Upper lobe of right lung (tissue), 1 donor: Measurements from ENCODE around the gene KDM5B. TPM values are rescaled to one million over a fixed set of nuclear protein-coding genes. Genes with fewer than 3 reads are reported as not detected.
A peak's percentile ranks its signal among the peaks of the same experiment; 100 is the strongest.
"Not testable (repeated sequence)": the region's sequence is repeated elsewhere in the genome, so short reads cannot be mapped to it uniquely, and the experiment has no call there.

ENCODE experiments used
- ATAC-seq: fragments of 200-7000 bp; cut with Tn5 transposase; one replicate; pipeline ENCODE4 v1.9.1; 2020; ENCODE audit warnings: mild to moderate bottlenecking, moderate library complexity
- DNase-seq: peaks from one replicate; pipeline ENCODE4 v3.0.0-alpha.2; 2020
- H3K27ac ChIP-seq: fragments of 200-600 bp; one replicate; pipeline ENCODE4 v1.8.0; 2022
- H3K27me3 ChIP-seq: fragments of 200-600 bp; one replicate; pipeline ENCODE4 v1.8.0; 2022; ENCODE audit warnings: mild to moderate bottlenecking
- H3K36me3 ChIP-seq: fragments of 200-600 bp; one replicate; pipeline ENCODE4 v1.8.0; 2022
- H3K4me1 ChIP-seq: fragments of 200-600 bp; one replicate; pipeline ENCODE4 v1.8.0; 2022
- H3K4me3 ChIP-seq: fragments of 200-600 bp; one replicate; pipeline ENCODE4 v1.8.0; 2022; ENCODE audit warnings: mild to moderate bottlenecking
- H3K9me3 ChIP-seq: fragments of 200-600 bp; one replicate; pipeline ENCODE4 v1.8.0; 2022
- intact Hi-C: fragments of 100-400 bp; cut with DNase I; formaldehyde crosslinking; loops from one replicate; pipeline ENCODE4 v1.11.0; 2022
- total RNA-seq: library from RNA; stranded (reverse); fragmentation: NEBNext Ultra II Directional; extraction: Animal tissue kit (Norgen Biotek cat#: 25700); gene quantifications from one replicate; pipeline ENCODE4 v1.2.1, GENCODE V29; 2021
- TF ChIP-seq, protein P1 (sequence below): fragments of 200-600 bp; IDR thresholded peaks from one replicate; pipeline ENCODE4 v1.8.0; 2022; ENCODE audit warnings: antibody characterized with exemption
- donor health status: DM: no; HTN: yes; CAD: no; lungs with severe emphysema.

KDM5B gene
- total RNA-seq, 1 donor from 2014 or later, result 57.3 TPM

DNA sequence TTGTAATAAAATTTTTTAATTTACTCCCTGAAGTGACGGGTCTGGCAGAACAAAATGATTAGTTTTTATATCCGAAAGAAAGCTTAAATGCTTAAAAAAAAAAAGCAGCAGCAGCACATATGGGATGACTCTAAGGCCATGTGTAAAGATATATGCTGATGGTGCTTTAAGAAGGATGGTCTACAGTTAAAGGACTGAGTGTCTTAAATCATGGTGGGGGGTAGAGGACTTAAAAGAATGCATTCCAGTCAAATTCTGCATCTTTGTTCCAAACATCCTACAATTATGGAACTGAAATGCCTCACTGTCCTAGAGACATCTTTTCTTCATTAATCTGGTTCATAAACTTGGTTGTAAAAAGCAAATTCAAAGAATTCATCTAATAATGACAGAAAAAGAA, 7.0 kb downstream of the KDM5B start:
- Histone ChIP-seq H3K27ac (no peak overlapping the region), H3K9me3 (no peaks in the 10 kb centered on the region), H3K27me3 (no peaks in the 10 kb centered on the region), H3K4me3 (no peak overlapping the region), H3K4me1 (peaks cover 25% of the 10 kb centered on the region), H3K36me3 (no peaks in the 10 kb centered on the region)
- intact Hi-C loops, result no loop called here
- TF ChIP-seq, protein P1, sequence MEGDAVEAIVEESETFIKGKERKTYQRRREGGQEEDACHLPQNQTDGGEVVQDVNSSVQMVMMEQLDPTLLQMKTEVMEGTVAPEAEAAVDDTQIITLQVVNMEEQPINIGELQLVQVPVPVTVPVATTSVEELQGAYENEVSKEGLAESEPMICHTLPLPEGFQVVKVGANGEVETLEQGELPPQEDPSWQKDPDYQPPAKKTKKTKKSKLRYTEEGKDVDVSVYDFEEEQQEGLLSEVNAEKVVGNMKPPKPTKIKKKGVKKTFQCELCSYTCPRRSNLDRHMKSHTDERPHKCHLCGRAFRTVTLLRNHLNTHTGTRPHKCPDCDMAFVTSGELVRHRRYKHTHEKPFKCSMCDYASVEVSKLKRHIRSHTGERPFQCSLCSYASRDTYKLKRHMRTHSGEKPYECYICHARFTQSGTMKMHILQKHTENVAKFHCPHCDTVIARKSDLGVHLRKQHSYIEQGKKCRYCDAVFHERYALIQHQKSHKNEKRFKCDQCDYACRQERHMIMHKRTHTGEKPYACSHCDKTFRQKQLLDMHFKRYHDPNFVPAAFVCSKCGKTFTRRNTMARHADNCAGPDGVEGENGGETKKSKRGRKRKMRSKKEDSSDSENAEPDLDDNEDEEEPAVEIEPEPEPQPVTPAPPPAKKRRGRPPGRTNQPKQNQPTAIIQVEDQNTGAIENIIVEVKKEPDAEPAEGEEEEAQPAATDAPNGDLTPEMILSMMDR, result no peak
- no peak for ATAC-seq
- no peak for DNase-seq

DNA sequence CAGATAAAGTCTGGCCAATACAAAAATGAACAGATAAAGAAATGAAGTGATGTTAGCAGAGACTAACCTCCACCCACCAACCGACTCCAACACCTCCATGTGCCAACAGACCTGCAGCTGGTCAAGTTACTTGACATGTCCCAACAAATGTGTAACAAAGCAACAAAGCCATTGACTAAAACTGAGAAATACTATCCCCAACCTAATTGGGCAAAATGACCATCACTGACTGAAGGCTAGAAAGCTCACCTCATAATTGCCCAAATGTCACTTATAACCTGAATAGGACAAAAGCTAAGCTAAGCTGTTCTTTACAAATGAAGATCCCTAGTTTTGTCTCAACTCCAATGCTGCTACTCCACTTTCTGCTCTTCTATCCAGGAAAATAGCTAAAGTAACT, 7.5 kb downstream of the KDM5B start:
- peaks cover 22% of the 10 kb centered on the region for H3K4me1 ChIP-seq
- TF ChIP-seq, protein P1, result no peak
- intact Hi-C loops, result no loop called here
- no peak overlapping the region for H3K27ac ChIP-seq
- H3K27me3 ChIP-seq, result no peaks in the 10 kb centered on the region
- H3K9me3 ChIP-seq, result no peaks in the 10 kb centered on the region
- no peak overlapping the region for H3K4me3 ChIP-seq
- DNase-seq, result no peak
- ATAC-seq, result no peak
- H3K36me3 ChIP-seq, result no peaks in the 10 kb centered on the region

DNA sequence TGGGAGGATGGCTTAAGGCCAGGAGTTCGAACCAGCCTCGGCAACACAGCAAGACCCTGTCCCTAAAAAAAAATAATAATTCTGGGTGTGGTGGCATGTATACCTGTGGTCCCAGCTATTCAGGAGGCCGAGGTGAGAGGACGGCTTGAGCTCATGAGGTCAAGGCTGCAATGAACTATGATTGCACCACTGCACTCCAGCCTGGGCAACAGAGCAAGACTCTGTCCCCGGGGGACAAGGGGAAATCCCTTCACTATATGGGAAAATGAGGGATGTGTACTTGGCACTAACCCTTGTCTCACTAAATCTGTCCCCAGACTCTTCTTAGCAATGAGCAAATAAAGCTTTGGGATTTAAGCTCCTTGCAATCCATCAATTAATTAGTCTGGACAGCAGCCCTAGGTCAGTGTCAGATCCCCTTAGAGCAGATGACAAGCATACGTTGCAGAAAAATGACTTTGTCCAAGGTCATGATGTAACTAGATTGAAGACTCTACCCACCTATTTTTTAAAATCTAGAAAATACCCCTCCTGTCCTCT, 9.4 kb downstream of the KDM5B start:
- Histone ChIP-seq H3K9me3 (no peaks in the 10 kb centered on the region), H3K4me3 (no peak overlapping the region), H3K27ac (no peak overlapping the region), H3K4me1 (peaks cover 13% of the 10 kb centered on the region), H3K27me3 (no peaks in the 10 kb centered on the region), H3K36me3 (no peaks in the 10 kb centered on the region)
- DNase-seq (no peak), ATAC-seq (no peak)
- TF ChIP-seq, protein P1, result no peak
- intact Hi-C loops, result no loop called here

DNA sequence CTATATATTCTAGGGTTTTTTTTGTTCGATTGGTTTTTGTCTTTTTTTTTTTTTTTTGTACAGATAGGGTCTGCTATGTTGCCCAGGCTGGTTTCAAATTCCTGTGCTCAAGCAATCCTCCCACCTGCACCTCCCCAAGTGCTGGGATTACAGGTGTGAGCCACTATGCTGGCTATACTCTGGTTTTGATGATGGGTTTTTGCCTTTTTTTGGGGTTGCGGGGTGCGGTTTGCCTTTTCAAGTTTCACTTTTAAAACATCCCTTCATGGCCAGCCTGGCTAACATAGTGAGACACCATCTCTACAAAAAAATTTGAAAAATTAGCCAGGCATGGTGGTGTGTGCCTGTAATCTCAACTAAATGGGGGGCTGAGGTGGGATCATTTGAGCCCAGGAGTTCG, 10.0 kb downstream of the KDM5B start:
- TF ChIP-seq, protein P1, result no peak
- Histone ChIP-seq H3K4me3 (no peak overlapping the region), H3K9me3 (no peaks in the 10 kb centered on the region), H3K36me3 (no peaks in the 10 kb centered on the region), H3K27me3 (no peaks in the 10 kb centered on the region), H3K4me1 (peaks cover 9% of the 10 kb centered on the region), H3K27ac (no peak overlapping the region)
- intact Hi-C loops, result no loop called here
- no peak for DNase-seq
- no peak for ATAC-seq

DNA sequence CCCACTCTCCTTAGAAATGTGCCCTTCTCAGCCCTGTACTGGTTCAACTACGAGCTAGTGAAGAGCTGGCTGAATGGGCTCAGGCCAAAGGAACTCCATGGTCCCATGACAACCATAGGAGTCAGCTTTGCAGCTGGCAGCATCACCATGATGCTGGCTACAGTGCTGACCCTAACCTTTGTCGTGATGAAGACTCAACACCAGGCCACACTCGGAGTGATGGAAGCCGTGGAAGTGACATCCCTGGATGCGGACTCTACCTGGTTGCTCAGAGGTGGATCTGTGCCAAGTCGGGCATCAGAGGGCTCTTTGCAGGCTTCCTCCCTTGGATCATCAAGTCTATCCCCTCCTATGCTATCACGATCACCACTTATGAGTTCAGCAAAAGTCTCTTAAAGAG, 11.6 kb downstream of the KDM5B start:
- TF ChIP-seq, protein P1, result no peak
- H3K4me1 ChIP-seq, result no peaks in the 10 kb centered on the region
- peak; percentile 9 for ATAC-seq

DNA sequence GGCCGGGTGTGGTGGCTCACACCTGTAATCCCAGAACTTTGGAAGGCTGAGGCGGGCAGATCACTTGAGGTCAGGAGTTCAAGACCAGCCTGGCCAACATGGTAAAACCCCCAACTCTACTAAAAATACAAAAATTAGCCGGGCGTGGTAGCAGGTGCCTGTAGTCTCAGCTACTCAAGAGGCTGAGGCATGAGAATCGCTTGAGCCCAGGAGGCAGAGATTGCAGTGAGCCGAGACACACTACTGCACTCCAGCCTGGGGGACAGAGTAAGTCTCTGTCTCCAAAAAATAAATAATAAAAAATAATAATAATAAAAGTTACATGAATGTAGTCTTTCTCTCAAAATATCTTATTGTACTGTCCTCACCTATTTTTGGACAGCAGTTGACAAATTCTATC, 13.3 kb downstream of the KDM5B start:
- DNase-seq, H3K27ac ChIP-seq, H3K4me1 ChIP-seq, ATAC-seq, H3K36me3 ChIP-seq, H3K4me3 ChIP-seq, H3K27me3 ChIP-seq, H3K9me3 ChIP-seq, intact Hi-C loops: not testable (repeated sequence)

More for the DNA sequence above, 11.6 kb downstream of the KDM5B start:
- Histone ChIP-seq H3K36me3 (no peaks in the 10 kb centered on the region), H3K27me3 (no peaks in the 10 kb centered on the region), H3K9me3 (no peaks in the 10 kb centered on the region), H3K4me3 (no peak overlapping the region), H3K27ac (no peak overlapping the region)
- no peak for DNase-seq
- intact Hi-C loops, result no loop called here
